ENCODE data around the gene DAPL1. TPM values are rescaled to one million over a fixed set of nuclear protein-coding genes. Genes with fewer than 3 reads are reported as not detected.

DAPL1 gene
- total RNA-seq, 1 donor from 2014 or later = not detected

GRCh38 chr2:158796652-158797051 lies 1.5 kb downstream of the DAPL1 start:
- Histone ChIP-seq H3K27me3 (ENCODE audit: control insufficient read depth, insufficient read depth, low read length) (no peaks in the 10 kb centered on the region), H3K4me3 (ENCODE audit: low read depth, low read length) (no peak overlapping the region), H3K36me3 (ENCODE audit: control insufficient read depth, insufficient read depth, low read length) (no peaks in the 10 kb centered on the region)
- TF ChIP-seq CTCF (IDR thresholded peaks at IDR 0.05; ENCODE audit: insufficient read depth, low read length, poor library complexity, severe bottlenecking) = no peak
- no peak for DNase-seq (ENCODE audit: low read depth)

- H3K36me3 ChIP-seq (ENCODE audit: control insufficient read depth, insufficient read depth, low read length) = no peaks in the 10 kb centered on the region
- no peaks in the 10 kb centered on the region for H3K27me3 ChIP-seq (ENCODE audit: control insufficient read depth, insufficient read depth, low read length)
- no peak for TF ChIP-seq CTCF (IDR thresholded peaks at IDR 0.05; ENCODE audit: insufficient read depth, low read length, poor library complexity, severe bottlenecking)
- H3K4me3 ChIP-seq (ENCODE audit: low read depth, low read length) = no peak overlapping the region
- no peak for DNase-seq (ENCODE audit: low read depth)
These were observed 3.0 kb downstream of the DAPL1 start for GRCh38 chr2:158797963-158798700.

- H3K4me3 ChIP-seq (ENCODE audit: low read depth, low read length) = no peak overlapping the region
- no peaks in the 10 kb centered on the region for H3K27me3 ChIP-seq (ENCODE audit: control insufficient read depth, insufficient read depth, low read length)
- TF ChIP-seq CTCF (IDR thresholded peaks at IDR 0.05; ENCODE audit: insufficient read depth, low read length, poor library complexity, severe bottlenecking) = no peak
- H3K36me3 ChIP-seq (ENCODE audit: control insufficient read depth, insufficient read depth, low read length) = no peaks in the 10 kb centered on the region
- DNase-seq (ENCODE audit: low read depth) = no peak
These were observed 4.1 kb downstream of the DAPL1 start for GRCh38 chr2:158799181-158799580.

- Histone ChIP-seq H3K36me3 (ENCODE audit: control insufficient read depth, insufficient read depth, low read length) (no peaks in the 10 kb centered on the region), H3K27me3 (ENCODE audit: control insufficient read depth, insufficient read depth, low read length) (no peaks in the 10 kb centered on the region), H3K4me3 (ENCODE audit: low read depth, low read length) (no peak overlapping the region)
- no peak for DNase-seq (ENCODE audit: low read depth)
- no peak for TF ChIP-seq CTCF (IDR thresholded peaks at IDR 0.05; ENCODE audit: insufficient read depth, low read length, poor library complexity, severe bottlenecking)
These were observed 8.4 kb downstream of the DAPL1 start for GRCh38 chr2:158803506-158803905.

GRCh38 chr2:158805255-158805654 lies 10.1 kb downstream of the DAPL1 start:
- no peak overlapping the region for H3K4me3 ChIP-seq (ENCODE audit: low read depth, low read length)
- no peaks in the 10 kb centered on the region for H3K27me3 ChIP-seq (ENCODE audit: control insufficient read depth, insufficient read depth, low read length)
- DNase-seq (ENCODE audit: low read depth) = no peak
- no peaks in the 10 kb centered on the region for H3K36me3 ChIP-seq (ENCODE audit: control insufficient read depth, insufficient read depth, low read length)
- no peak for TF ChIP-seq CTCF (IDR thresholded peaks at IDR 0.05; ENCODE audit: insufficient read depth, low read length, poor library complexity, severe bottlenecking)

- H3K36me3 ChIP-seq (ENCODE audit: control insufficient read depth, insufficient read depth, low read length) = no peaks in the 10 kb centered on the region
- no peak for TF ChIP-seq CTCF (IDR thresholded peaks at IDR 0.05; ENCODE audit: insufficient read depth, low read length, poor library complexity, severe bottlenecking)
- DNase-seq (ENCODE audit: low read depth) = no peak
- H3K27me3 ChIP-seq (ENCODE audit: control insufficient read depth, insufficient read depth, low read length) = no peaks in the 10 kb centered on the region
- H3K4me3 ChIP-seq (ENCODE audit: low read depth, low read length) = no peak overlapping the region
These were observed 10.8 kb downstream of the DAPL1 start for GRCh38 chr2:158805936-158806335.
